GM12892 (cell line): ENCODE data around the gene C8A.

Experiments
- POLR2A ChIP-seq: IDR thresholded peaks from 2 replicates; pipeline ENCODE4 v1.6.1; 2011; ENCODE audit warnings: low read depth, low read length, control low read depth
- POLR2AphosphoS5 ChIP-seq: IDR thresholded peaks from 2 replicates; pipeline ENCODE4 v1.6.1; 2011; ENCODE audit warnings: low read depth, low read length, control low read depth
- TAF1 ChIP-seq: IDR thresholded peaks from 2 replicates; pipeline ENCODE4 v1.6.1; 2011; ENCODE audit warnings: low read depth, mild to moderate bottlenecking, control low read depth, low read length, borderline replicate concordance

- TF ChIP-seq POLR2A (no peak), POLR2AphosphoS5 (no peak), TAF1 (no peak)
Measured at GRCh38 chr1:56925193-56925592, 70.6 kb downstream of the C8A start.
